PFSK-1 (cell line): ENCODE data around the gene MPP4.

Source experiments
- FOXP2 ChIP-seq: optimal IDR thresholded peaks from 2 replicates; pipeline ENCODE3; 2011; ENCODE audit warnings: borderline replicate concordance, control low read depth, inconsistent platforms; ENCODE audit not compliant: insufficient read depth; ENCODE audit errors: extremely low read length, extremely low read depth
- POLR2AphosphoS5 ChIP-seq: IDR thresholded peaks from 2 replicates; pipeline ENCODE4 v1.6.1; 2012; ENCODE audit warnings: low read depth, mild to moderate bottlenecking, control low read depth, low read length, moderate library complexity
- SIN3A ChIP-seq: IDR thresholded peaks from 2 replicates; pipeline ENCODE4 v1.6.1; 2012; ENCODE audit warnings: mild to moderate bottlenecking, low read length, moderate library complexity, borderline replicate concordance; ENCODE audit not compliant: insufficient read depth
- TAF1 ChIP-seq: IDR thresholded peaks from 2 replicates; pipeline ENCODE4 v1.6.1; 2012; ENCODE audit warnings: low read length, control low read depth, borderline replicate concordance; ENCODE audit not compliant: insufficient read depth
- TF ChIP-seq, protein P1 (sequence below), 2 experiments: IDR thresholded peaks; 2 replicates each; pipeline versions ENCODE4 v1.6.1 to v1.8.0; 2011 to 2012; ENCODE audit warnings: low read depth in 2 of 2, low read length in 2 of 2, control low read depth in 1 of 2, inconsistent platforms in 1 of 2, mild to moderate bottlenecking in 1 of 2, moderate library complexity in 1 of 2; ENCODE audit not compliant: insufficient read depth in 1 of 2

MPP4 gene

DNA sequence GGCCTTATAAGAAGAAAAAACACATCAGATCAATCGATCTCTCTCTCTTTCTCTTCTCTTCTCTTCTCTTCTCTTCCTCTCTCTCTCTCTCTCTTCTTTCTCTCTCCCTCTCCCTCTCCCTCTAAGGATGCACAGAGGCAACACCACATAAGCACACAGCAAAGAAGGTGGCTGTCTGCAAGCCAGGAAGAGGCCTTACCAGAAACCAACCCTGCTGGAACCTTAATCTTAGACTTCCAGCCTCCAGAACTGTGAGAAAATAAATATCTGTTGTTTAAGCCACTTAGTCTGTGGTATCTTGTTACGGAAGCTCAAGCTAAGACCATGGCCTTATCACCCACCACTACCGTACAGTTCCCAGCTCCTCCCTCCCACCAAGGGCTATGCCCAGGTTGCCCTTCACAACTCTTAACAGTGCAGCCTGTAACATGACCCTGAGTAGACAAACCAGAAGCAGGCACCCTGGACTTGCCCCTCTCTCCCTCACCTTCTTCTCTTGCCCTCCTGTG lies 30.0 kb downstream of the MPP4 start:
- TF ChIP-seq TAF1 (no peak), FOXP2 (no peak), POLR2AphosphoS5 (no peak), SIN3A (no peak)
- TF ChIP-seq, protein P1, sequence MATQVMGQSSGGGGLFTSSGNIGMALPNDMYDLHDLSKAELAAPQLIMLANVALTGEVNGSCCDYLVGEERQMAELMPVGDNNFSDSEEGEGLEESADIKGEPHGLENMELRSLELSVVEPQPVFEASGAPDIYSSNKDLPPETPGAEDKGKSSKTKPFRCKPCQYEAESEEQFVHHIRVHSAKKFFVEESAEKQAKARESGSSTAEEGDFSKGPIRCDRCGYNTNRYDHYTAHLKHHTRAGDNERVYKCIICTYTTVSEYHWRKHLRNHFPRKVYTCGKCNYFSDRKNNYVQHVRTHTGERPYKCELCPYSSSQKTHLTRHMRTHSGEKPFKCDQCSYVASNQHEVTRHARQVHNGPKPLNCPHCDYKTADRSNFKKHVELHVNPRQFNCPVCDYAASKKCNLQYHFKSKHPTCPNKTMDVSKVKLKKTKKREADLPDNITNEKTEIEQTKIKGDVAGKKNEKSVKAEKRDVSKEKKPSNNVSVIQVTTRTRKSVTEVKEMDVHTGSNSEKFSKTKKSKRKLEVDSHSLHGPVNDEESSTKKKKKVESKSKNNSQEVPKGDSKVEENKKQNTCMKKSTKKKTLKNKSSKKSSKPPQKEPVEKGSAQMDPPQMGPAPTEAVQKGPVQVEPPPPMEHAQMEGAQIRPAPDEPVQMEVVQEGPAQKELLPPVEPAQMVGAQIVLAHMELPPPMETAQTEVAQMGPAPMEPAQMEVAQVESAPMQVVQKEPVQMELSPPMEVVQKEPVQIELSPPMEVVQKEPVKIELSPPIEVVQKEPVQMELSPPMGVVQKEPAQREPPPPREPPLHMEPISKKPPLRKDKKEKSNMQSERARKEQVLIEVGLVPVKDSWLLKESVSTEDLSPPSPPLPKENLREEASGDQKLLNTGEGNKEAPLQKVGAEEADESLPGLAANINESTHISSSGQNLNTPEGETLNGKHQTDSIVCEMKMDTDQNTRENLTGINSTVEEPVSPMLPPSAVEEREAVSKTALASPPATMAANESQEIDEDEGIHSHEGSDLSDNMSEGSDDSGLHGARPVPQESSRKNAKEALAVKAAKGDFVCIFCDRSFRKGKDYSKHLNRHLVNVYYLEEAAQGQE (IDR thresholded peaks at IDR 0.05; ENCODE audit: insufficient read depth in 1 of 2, low read depth in 2 of 2, low read length in 2 of 2): no peak

- TF ChIP-seq TAF1: no peak
- TF ChIP-seq SIN3A: no peak
- TF ChIP-seq FOXP2: no peak
- TF ChIP-seq POLR2AphosphoS5: no peak
- TF ChIP-seq, protein P1 (IDR thresholded peaks at IDR 0.05; ENCODE audit: insufficient read depth in 1 of 2, low read depth in 2 of 2, low read length in 2 of 2): no peak
Measured at GRCh38 chr2:201664334-201664733, 34.1 kb downstream of the MPP4 start.

- TF ChIP-seq TAF1 (no peak), SIN3A (no peak), FOXP2 (no peak), POLR2AphosphoS5 (no peak)
- TF ChIP-seq, protein P1 (IDR thresholded peaks at IDR 0.05; ENCODE audit: insufficient read depth in 1 of 2, low read depth in 2 of 2, low read length in 2 of 2): no peak
Measured at GRCh38 chr2:201661366-201661765, 37.1 kb downstream of the MPP4 start.

- TF ChIP-seq POLR2AphosphoS5: no peak
- TF ChIP-seq TAF1: no peak
- no peak for TF ChIP-seq FOXP2
- TF ChIP-seq, protein P1 (IDR thresholded peaks at IDR 0.05; ENCODE audit: insufficient read depth in 1 of 2, low read depth in 2 of 2, low read length in 2 of 2): no peak
- no peak for TF ChIP-seq SIN3A
Measured at GRCh38 chr2:201660293-201660895, 38.0 kb downstream of the MPP4 start.

DNA sequence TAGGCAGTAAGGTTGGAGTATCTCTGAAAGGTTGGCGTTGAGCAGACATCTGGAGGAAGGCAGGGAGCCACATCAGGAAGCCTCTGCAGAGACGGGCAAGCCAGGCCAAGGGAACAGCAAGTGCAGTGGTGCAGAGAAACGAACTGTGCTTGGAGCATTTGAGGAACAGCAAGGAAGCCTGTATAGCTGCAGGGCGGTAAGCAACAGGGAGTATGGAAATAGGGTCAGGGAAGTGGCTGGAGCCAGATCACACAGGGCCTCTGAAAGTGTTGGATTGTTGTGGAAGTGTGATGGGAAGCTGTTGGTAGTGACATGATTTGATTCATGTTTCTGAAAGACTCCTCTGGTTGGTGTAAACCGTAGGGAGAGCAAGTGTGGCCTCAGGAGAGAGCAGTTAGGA lies 41.7 kb downstream of the MPP4 start:
- TF ChIP-seq TAF1 (no peak), SIN3A (no peak), POLR2AphosphoS5 (no peak), FOXP2 (no peak)
- TF ChIP-seq, protein P1 (IDR thresholded peaks at IDR 0.05; ENCODE audit: insufficient read depth in 1 of 2, low read depth in 2 of 2, low read length in 2 of 2): no peak
